ENCODE measurements around the gene ITLN1.
"Not testable (repeated sequence)": the region's sequence is repeated elsewhere in the genome, so short reads cannot be mapped to it uniquely, and the experiment has no call there.

DNA sequence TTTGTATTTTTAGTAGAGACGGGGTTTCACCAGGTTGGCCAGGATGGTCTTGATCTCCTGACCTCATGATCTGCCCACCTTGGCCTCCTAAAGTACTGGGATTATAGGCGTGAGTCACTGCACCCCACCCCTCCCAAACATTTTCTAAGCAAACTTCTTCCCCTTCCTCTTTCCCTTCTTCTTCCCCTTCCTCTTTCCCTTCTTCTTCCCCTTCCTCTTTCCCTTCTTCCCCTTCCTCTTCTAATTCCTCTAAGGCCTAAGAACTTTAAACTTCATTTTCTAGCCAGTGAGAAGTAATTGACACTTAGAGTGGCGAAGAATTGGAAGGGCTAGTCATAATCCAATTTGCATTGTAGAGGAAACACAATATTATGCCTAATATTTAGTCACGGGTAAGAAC lies 9.4 kb downstream of the ITLN1 start:
- TF ChIP-seq, protein P1, sequence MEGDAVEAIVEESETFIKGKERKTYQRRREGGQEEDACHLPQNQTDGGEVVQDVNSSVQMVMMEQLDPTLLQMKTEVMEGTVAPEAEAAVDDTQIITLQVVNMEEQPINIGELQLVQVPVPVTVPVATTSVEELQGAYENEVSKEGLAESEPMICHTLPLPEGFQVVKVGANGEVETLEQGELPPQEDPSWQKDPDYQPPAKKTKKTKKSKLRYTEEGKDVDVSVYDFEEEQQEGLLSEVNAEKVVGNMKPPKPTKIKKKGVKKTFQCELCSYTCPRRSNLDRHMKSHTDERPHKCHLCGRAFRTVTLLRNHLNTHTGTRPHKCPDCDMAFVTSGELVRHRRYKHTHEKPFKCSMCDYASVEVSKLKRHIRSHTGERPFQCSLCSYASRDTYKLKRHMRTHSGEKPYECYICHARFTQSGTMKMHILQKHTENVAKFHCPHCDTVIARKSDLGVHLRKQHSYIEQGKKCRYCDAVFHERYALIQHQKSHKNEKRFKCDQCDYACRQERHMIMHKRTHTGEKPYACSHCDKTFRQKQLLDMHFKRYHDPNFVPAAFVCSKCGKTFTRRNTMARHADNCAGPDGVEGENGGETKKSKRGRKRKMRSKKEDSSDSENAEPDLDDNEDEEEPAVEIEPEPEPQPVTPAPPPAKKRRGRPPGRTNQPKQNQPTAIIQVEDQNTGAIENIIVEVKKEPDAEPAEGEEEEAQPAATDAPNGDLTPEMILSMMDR (IDR thresholded peaks at IDR 0.05 in 4 of 5, conservative IDR thresholded peaks at IDR 0.05 in 1 of 5) = not testable (repeated sequence)
- not testable (repeated sequence) for TF ChIP-seq POLR2A (IDR thresholded peaks at IDR 0.05)

Data from gastrocnemius medialis (tissue), 4 donors.